Hepatocyte (in vitro differentiated cells): ENCODE data around the gene TOE1. TPM values are rescaled to one million over a fixed set of nuclear protein-coding genes. Genes with fewer than 3 reads are reported as not detected.
"Not testable (repeated sequence)": the region's sequence is repeated elsewhere in the genome, so short reads cannot be mapped to it uniquely, and the experiment has no call there.

ENCODE experiments used
- DNase-seq: peaks from one replicate; pipeline ENCODE4 v3.0.0-alpha.2; 2016; ENCODE audit warnings: low spot score
- H2AFZ ChIP-seq: fragments of 200-600 bp; sonication (generic); 2 replicates; pipeline ENCODE4 v1.6.0; 2016; ENCODE audit warnings: antibody characterized with exemption, mild to moderate bottlenecking
- H3K27ac ChIP-seq: fragments of 200-600 bp; sonication (generic); 2 replicates; pipeline ENCODE4 v1.5.1; 2016; ENCODE audit warnings: mild to moderate bottlenecking
- H3K27me3 ChIP-seq: fragments of 200-600 bp; sonication (generic); 2 replicates; pipeline ENCODE4 v1.6.1; 2016
- H3K36me3 ChIP-seq: fragments of 200-600 bp; sonication (generic); replicated peaks from 2 replicates; pipeline ENCODE4 v1.5.1; 2016; ENCODE audit warnings: low read depth; ENCODE audit not compliant: insufficient read depth
- H3K4me1 ChIP-seq: fragments of 200-600 bp; sonication (generic); 2 replicates; pipeline ENCODE4 v1.5.1; 2016; ENCODE audit warnings: mild to moderate bottlenecking, moderate library complexity; ENCODE audit not compliant: insufficient read depth
- H3K4me2 ChIP-seq: fragments of 200-600 bp; sonication (generic); 2 replicates; pipeline ENCODE4 v1.6.0; 2016
- H3K4me3 ChIP-seq: fragments of 200-600 bp; sonication (generic); 2 replicates; pipeline ENCODE4 v1.5.1; 2016; ENCODE audit warnings: mild to moderate bottlenecking
- H3K79me2 ChIP-seq: fragments of 200-600 bp; sonication (generic); 2 replicates; pipeline ENCODE4 v1.6.0; 2017; ENCODE audit warnings: mild to moderate bottlenecking
- H3K9me2 ChIP-seq: fragments of 200-600 bp; sonication (generic); replicated peaks from 2 replicates; pipeline ENCODE4 v1.6.0; 2017; ENCODE audit warnings: mild to moderate bottlenecking; ENCODE audit not compliant: insufficient read depth
- H3K9me3 ChIP-seq: fragments of 200-600 bp; sonication (generic); 2 replicates; pipeline ENCODE4 v1.5.1; 2016; ENCODE audit warnings: low read depth, mild to moderate bottlenecking
- H4K20me1 ChIP-seq: fragments of 200-600 bp; sonication (generic); 2 replicates; pipeline ENCODE4 v1.6.0; 2016; ENCODE audit warnings: mild to moderate bottlenecking; ENCODE audit not compliant: insufficient read depth, poor library complexity, severe bottlenecking
- CTCF ChIP-seq: fragments of 200-600 bp; sonication (generic); IDR thresholded peaks from 2 replicates; pipeline ENCODE4 v1.5.1; 2016; ENCODE audit warnings: antibody characterized with exemption, mild to moderate bottlenecking; ENCODE audit not compliant: poor library complexity
- EZH2 ChIP-seq: fragments of 200-600 bp; sonication (generic); IDR thresholded peaks from 2 replicates; pipeline ENCODE4 v1.6.1; 2016; ENCODE audit warnings: antibody characterized with exemption, mild to moderate bottlenecking, borderline replicate concordance
- EZH2phosphoT487 ChIP-seq: fragments of 200-600 bp; sonication (generic); IDR thresholded peaks from one replicate; pipeline ENCODE4 v1.6.1; 2018; ENCODE audit warnings: antibody characterized with exemption, mild to moderate bottlenecking, low read depth, moderate library complexity; ENCODE audit not compliant: unreplicated experiment, severe bottlenecking
- WGBS: methylation state at CpG from one replicate; pipeline ENCODE4 v1.1.6; 2016; ENCODE audit warnings: low lambda C conversion rate; ENCODE audit errors: missing lambda C conversion rate; 5-methylcytosine and 5-hydroxymethylcytosine counted together
- polyA plus RNA-seq: library from polyadenylated mRNA; unstranded; fragments of >200 nt; fragmentation: Nextera tagmentation; extraction: Ambion mirVana; gene quantifications from 2 replicates; pipeline ENCODE4 v1.2.1, GENCODE V29; 2016
- total RNA-seq: library from RNA; depleted of rRNA; stranded (reverse); fragments of >200 nt; gene quantifications from 2 replicates; pipeline ENCODE4 v1.2.3, GENCODE V29; 2014

Gene TOE1
- total and polyA plus RNA-seq, 2 experiments from 2014 or later, result 10.6 to 12.2 TPM

GRCh38 chr1:45359882-45360513 is 20.0 kb downstream of the TOE1 start:
- DNase-seq, result peak; percentile 82
- Histone ChIP-seq H3K79me2 (no peaks in the 10 kb centered on the region), H3K27me3 (no peaks in the 10 kb centered on the region), H3K4me1 (peaks cover 10% of the 10 kb centered on the region), H3K4me2 (peak overlapping the region; percentile 41), H4K20me1 (no peaks in the 10 kb centered on the region), H3K27ac (peak overlapping the region; percentile 42), H2AFZ (peak overlapping the region; percentile 6), H3K36me3 (no peaks in the 10 kb centered on the region), H3K4me3 (no peak overlapping the region), H3K9me2 (no peaks in the 10 kb centered on the region), H3K9me3 (no peaks in the 10 kb centered on the region)
- TF ChIP-seq CTCF, result peak; percentile 83
- no peak for TF ChIP-seq EZH2phosphoT487
- no peak for TF ChIP-seq EZH2
- WGBS, result 48% methylated on average over 7 of the region's 7 CpGs

GRCh38 chr1:45360981-45361380 is 21.0 kb downstream of the TOE1 start:
- Histone ChIP-seq H3K4me2 (peak overlapping the region; percentile 47), H3K4me1 (peaks cover 10% of the 10 kb centered on the region), H3K27ac (peak overlapping the region; percentile 42), H2AFZ (peak overlapping the region; percentile 11)
- H3K36me3 ChIP-seq, H3K27me3 ChIP-seq, H3K9me2 ChIP-seq, H3K9me3 ChIP-seq, H3K4me3 ChIP-seq, H3K79me2 ChIP-seq, H4K20me1 ChIP-seq: not testable (repeated sequence)
- peak; percentile 71 for DNase-seq
- WGBS, result 60% methylated on average over 7 of the region's 7 CpGs

GRCh38 chr1:45364294-45364693 is 24.3 kb downstream of the TOE1 start:
- WGBS, result 87% methylated on average over 2 of the region's 2 CpGs
- H3K79me2 ChIP-seq, result no peaks in the 10 kb centered on the region
- no peaks in the 10 kb centered on the region for H3K9me3 ChIP-seq
- no peak overlapping the region for H2AFZ ChIP-seq
- no peaks in the 10 kb centered on the region for H3K27me3 ChIP-seq
- TF ChIP-seq CTCF (no peak), EZH2 (no peak), EZH2phosphoT487 (no peak)
- H3K4me1 ChIP-seq, result peaks cover 10% of the 10 kb centered on the region
- H3K9me2 ChIP-seq, result no peaks in the 10 kb centered on the region
- no peaks in the 10 kb centered on the region for H3K36me3 ChIP-seq
- H3K27ac ChIP-seq, result no peak overlapping the region
- H4K20me1 ChIP-seq, result no peaks in the 10 kb centered on the region
- no peak for DNase-seq
- H3K4me2 ChIP-seq, result no peak overlapping the region
- H3K4me3 ChIP-seq, result no peak overlapping the region

GRCh38 chr1:45365051-45365450 is 25.1 kb downstream of the TOE1 start:
- Histone ChIP-seq H3K27ac (no peak overlapping the region), H2AFZ (no peak overlapping the region), H4K20me1 (no peaks in the 10 kb centered on the region), H3K4me1 (peaks cover 9% of the 10 kb centered on the region), H3K27me3 (no peaks in the 10 kb centered on the region), H3K9me2 (no peaks in the 10 kb centered on the region), H3K36me3 (no peaks in the 10 kb centered on the region), H3K79me2 (no peaks in the 10 kb centered on the region), H3K4me3 (no peak overlapping the region), H3K4me2 (no peak overlapping the region), H3K9me3 (no peaks in the 10 kb centered on the region)
- DNase-seq, result no peak
- TF ChIP-seq EZH2 (no peak), EZH2phosphoT487 (no peak), CTCF (no peak)
- 92% methylated on average over 6 of the region's 6 CpGs for WGBS
